MM.1S (cell line): ENCODE data around the gene ARMH2.

ENCODE experiments used
- EZH2 ChIP-seq: fragments of 300-600 bp; sonication (generic); optimal IDR thresholded peaks from 2 replicates; pipeline ENCODE3; 2017; ENCODE audit warnings: low read depth, mild to moderate bottlenecking, antibody characterized with exemption, low read length, mixed read lengths
- TF ChIP-seq, protein P1 (sequence below): fragments of 300-600 bp; sonication (generic); IDR thresholded peaks from 2 replicates; pipeline ENCODE4 v1.5.1; 2016; ENCODE audit warnings: antibody characterized with exemption, low read length, mixed read lengths

DNA sequence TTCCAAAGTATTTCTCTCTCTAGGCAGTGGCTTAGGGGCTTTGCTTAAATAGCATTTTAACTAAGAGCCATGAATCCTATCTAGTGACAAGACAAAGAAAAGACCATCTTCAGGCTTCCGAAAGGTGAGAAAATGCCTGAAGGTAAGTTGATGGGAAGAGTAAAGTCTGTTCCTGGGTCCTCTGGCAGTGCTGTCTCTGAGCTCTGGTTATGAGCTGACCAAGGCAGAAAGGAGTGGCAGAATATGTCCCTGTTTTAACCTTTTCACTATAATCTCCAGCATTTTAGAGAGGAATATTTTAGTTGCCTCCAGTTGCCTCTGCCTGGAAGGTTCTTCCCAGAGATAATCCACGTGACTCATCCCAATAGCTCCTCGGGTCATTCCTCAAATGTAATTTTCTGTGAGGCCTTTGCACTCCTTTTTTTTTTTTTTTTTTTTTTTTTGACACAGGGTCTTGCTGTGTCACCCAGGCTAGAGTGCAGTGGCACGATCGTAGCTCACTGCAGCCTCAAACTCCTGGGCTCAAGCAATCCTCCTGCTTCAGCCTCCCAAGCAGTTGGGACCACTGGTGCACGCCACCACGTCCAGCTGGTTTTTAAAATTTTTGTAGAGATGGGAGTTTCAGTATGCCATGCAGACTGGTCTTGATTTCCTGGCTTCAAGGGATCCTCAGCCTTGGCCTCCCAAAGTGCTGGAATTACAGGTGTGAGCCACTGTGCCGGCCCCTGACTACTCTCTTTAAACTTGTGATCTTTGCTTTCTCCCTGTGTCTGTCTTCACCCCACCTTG lies 3.7 kb upstream of the ARMH2 start:
- TF ChIP-seq, protein P1, sequence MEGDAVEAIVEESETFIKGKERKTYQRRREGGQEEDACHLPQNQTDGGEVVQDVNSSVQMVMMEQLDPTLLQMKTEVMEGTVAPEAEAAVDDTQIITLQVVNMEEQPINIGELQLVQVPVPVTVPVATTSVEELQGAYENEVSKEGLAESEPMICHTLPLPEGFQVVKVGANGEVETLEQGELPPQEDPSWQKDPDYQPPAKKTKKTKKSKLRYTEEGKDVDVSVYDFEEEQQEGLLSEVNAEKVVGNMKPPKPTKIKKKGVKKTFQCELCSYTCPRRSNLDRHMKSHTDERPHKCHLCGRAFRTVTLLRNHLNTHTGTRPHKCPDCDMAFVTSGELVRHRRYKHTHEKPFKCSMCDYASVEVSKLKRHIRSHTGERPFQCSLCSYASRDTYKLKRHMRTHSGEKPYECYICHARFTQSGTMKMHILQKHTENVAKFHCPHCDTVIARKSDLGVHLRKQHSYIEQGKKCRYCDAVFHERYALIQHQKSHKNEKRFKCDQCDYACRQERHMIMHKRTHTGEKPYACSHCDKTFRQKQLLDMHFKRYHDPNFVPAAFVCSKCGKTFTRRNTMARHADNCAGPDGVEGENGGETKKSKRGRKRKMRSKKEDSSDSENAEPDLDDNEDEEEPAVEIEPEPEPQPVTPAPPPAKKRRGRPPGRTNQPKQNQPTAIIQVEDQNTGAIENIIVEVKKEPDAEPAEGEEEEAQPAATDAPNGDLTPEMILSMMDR = no peak
- no peak for TF ChIP-seq EZH2
